Measurements from ENCODE around the gene PEX5L.
"Not testable (repeated sequence)": the region's sequence is repeated elsewhere in the genome, so short reads cannot be mapped to it uniquely, and the experiment has no call there.

PEX5L gene

GRCh38 chr3:179826247-179826637 is 210.5 kb downstream of the PEX5L start:
- DNase-seq = no peak

GRCh38 chr3:179825527-179826246 is 211.1 kb downstream of the PEX5L start:
- DNase-seq = no peak

GRCh38 chr3:179822296-179822695 is 214.4 kb downstream of the PEX5L start:
- DNase-seq = no peak

- DNase-seq = no peak
Measured at GRCh38 chr3:179819379-179819778, 217.4 kb downstream of the PEX5L start.

- no peak for DNase-seq
Measured at GRCh38 chr3:179812096-179812382, 224.7 kb downstream of the PEX5L start.

DNA sequence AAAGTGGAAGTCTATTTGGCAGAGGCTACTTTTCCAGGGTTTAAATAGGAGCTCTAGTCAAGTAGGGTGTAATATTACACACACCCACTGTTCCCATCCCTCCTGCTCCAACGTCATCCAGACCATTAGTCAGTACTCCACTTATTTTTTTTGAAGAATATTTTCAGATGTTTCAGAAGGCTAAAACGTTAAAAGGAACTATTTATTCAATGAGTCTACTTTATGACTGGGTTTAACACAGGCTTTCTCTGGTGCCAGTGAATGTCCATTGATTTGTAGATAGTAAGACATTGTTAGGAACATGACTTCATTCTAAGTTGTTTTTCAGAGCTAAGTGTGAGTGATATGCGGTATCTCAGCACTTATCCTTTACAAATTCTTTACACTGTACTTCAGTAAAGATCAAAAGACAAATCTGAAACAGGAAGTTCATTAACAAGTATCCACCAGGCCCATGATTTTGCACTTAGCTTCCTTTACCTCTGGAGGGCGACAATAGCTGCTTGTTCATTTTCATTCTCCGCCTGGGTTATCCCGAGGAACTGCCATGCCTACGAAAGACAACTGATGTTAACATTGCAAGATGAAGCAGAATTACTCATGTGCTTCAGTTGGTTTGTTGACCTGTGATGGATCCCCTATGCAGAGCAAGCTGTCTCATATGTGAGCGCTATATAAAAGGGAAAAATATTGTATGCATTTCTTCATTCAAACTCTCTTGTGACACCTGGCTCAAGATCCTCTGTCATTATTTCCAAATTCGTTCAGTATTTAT is 225.2 kb downstream of the PEX5L start:
- peak; percentile 67 for DNase-seq

DNA sequence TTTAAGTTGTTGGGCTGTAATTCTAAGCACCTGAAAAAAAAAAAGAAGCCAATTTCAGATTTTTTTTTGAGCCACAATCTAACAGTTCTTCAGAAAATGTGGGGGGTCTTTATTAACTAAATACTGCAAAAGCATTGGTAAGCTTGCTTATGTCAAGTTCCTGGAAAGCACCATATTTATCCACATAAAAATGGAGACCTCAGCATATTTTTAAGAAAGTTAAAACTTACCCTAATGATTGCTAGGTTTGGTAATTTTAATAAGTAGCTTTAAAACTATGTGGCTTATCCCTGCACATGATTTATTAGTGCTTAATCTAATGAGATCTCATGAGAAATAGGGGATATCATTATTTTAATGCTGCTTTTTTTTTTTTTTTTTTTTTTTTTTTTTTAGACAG is 227.1 kb downstream of the PEX5L start:
- no peak for DNase-seq

GRCh38 chr3:179807588-179807987 is 229.1 kb downstream of the PEX5L start:
- no peak for DNase-seq

- DNase-seq = no peak
Measured at GRCh38 chr3:179806177-179806576, 230.6 kb downstream of the PEX5L start.

DNA sequence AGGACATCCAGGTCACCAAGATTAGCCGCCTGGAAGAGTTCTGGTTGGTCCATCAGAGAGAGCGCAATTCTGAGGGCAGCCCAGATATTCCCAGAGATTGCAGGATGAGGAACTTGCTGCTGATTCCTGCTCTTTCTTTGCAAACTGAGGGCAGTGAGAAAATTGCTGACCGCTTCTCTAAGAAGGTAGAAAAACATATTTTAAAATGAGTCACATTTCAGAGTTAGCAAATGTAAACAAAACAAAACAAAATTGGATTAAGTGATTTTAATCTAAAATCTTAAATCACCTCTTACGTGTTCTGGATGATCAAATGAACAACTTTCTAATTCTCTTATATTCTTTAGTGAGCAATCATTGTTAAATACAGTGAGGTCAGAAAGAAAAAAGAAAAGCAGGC is 234.9 kb downstream of the PEX5L start:
- no peak for DNase-seq

GRCh38 chr3:179801263-179801662 is 235.5 kb downstream of the PEX5L start:
- DNase-seq = no peak

GRCh38 chr3:179797192-179797591 is 239.5 kb downstream of the PEX5L start:
- no peak for DNase-seq

DNA sequence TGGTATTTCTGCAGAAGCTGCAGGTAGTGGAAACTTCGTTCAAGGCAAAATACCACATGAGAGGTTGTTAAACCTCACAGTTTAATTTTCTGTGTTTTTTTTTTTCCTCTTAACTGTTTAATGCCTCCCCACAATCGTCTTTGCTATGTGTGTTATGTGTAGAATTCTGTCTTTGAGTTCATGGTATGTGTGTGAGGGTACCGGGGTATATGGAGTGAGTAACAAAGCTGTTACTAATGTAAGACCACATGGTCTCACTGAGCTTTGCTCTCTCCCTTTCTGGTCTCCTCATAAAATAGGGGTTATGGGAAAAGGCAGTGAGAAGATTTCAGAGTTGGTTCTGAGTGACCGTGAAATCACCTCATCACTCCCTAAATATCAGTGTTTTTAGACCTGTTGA is 240.3 kb downstream of the PEX5L start:
- no peak for DNase-seq

- no peak for DNase-seq
Measured at GRCh38 chr3:179794355-179794754, 242.4 kb downstream of the PEX5L start.

GRCh38 chr3:179791793-179792192 is 244.9 kb downstream of the PEX5L start:
- no peak for DNase-seq

GRCh38 chr3:179788996-179789395 is 247.7 kb downstream of the PEX5L start:
- DNase-seq = no peak

- not testable (repeated sequence) for DNase-seq
Measured at GRCh38 chr3:179782841-179783240, 253.9 kb downstream of the PEX5L start.

DNA sequence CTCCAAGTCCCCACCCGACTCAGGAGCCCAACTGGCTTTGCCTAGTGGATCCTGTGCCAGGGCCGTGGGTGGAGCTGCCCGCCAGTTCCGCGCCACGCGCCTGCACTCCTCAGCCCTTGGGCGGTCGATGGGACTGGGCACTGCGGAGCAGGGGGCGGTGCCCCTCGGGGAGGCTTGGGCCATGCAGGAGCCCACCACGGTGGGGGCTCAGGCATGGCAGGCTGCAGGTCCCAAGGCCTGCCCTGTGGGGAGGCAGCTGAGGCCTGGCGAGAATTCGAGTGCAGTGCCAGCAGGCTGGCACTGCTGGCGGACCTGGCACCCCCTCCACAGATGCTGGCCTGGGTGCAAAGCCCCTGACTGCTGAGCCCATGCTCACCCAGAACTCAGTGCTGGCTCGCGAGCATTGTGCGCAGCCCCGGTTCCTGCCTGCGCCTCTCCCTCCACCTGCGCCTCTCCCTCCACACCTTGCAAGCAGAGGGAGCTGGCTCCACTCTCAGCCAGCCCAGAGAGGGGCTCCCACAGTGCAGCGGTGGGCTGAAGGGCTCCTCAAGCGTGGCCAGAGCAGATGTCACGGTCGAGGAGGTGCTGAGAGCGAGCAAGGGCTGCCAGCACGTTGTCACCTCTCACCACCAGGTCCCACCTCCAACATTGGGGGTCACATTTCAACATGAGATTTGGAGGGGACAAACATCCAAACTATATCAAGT is 261.2 kb downstream of the PEX5L start:
- DNase-seq = no peak

- no peak for DNase-seq
Measured at GRCh38 chr3:179772297-179772696, 264.4 kb downstream of the PEX5L start.

DNA sequence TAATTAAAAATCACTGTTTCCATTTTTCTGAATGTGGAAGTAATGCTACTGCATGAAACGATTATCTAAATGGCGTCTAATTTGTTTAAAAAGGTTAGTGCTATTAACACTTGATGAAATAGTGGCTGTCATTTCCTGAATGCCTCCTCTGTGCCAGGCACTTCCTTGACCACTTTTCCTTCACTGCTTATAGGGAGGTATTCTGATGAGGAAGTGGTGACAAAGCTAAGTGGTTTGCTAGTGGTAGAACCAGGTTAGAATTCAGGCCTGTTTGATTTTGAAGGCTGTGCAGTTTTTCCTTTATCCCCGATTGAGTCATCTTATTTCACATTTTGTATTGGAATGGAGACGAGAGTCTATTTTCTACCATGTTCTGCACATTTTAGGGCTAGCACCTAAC is 264.9 kb downstream of the PEX5L start:
- no peak for DNase-seq

DNA sequence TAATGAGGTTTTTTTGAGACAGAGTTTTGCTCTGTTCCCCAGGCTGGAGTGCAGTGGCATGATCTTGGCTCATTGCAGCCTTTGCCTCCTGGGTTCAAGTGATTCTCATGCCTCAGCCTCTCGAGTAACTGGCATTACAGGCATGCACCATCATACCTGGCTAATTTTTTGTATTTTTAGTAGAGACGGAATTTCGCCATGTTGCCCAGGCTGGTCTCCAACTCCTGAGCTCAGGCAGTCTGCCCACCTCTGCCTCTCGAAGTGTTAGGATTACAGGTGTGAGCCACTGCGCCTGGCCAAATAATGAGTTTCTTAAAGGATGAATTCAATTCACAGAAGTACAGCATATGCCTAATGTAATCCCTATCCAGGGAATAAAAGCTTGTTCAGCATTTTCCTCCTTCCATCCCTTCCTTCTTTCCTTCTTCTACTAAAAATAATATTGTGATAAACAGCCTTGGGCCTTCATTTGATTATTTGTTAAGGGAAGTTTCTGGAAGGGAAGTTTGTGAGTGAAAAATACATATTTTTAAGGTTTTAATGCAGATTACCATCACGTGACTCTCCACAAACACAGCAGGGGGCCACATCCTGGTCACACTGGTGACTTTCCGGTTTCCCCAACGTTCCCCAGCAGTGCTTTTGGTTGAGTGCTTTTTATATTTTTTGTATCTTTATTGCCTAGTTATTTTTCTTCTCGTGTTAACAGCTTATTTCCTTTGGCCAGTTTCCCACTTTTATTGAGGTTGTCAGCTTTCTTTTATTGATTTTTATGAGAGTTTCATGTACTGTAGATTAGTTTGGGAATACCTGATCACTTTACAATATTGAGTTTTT is 267.1 kb downstream of the PEX5L start:
- DNase-seq = no peak

DNA sequence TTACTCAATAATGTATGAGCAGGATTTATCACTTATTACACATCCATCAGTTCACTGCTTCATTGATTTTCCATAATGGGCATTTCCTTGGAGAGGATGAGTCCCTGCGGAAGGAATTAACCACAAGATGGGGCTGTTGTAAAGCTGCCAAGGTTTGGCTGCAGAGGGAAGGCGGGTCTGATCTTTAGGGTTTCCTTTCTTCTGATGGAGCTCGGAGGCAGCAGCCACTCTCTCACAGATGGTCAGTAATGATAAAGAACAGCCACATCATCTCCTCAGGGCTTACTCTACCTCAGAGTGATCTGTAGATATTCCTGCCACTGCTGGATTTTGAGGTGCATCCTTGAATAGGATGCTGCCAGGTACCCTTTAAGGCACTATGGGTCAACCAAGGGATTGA is 268.7 kb downstream of the PEX5L start:
- no peak for DNase-seq
